AG04450 (cell line): ENCODE data around the gene CRYGN. TPM values are rescaled to one million over a fixed set of nuclear protein-coding genes. Genes with fewer than 3 reads are reported as not detected.

ENCODE experiments used
- CTCF ChIA-PET: fragments of 300-600, 350-600 bp; formaldehyde crosslinking; extraction: SDS; loops from one replicate; lab custom pipeline; 2022; ENCODE audit warnings: antibody characterized with exemption, inconsistent platforms; lab: Charles Lee
- POLR2A ChIA-PET: fragments of 350-600 bp; formaldehyde crosslinking; extraction: SDS; loops from one replicate; lab custom pipeline; 2021; ENCODE audit warnings: antibody characterized with exemption, inconsistent platforms; lab: Yijun Ruan, JAX
- DNase-seq: peaks from one replicate; pipeline ENCODE4 v3.0.0-alpha.2; 2011; ENCODE audit warnings: low read depth, low spot score
- H3K27ac ChIP-seq: one replicate; pipeline ENCODE4 v1.5.1; 2012; ENCODE audit warnings: low read depth, low read length, control low read depth
- H3K27me3 ChIP-seq: one replicate; pipeline ENCODE4 v1.6.0; 2012; ENCODE audit warnings: low read length; ENCODE audit not compliant: control insufficient read depth, insufficient read depth
- H3K4me3 ChIP-seq: 2 replicates; pipeline ENCODE4 v1.5.1; 2011; ENCODE audit warnings: mild to moderate bottlenecking, low read depth, low read length, control low read depth
- H3K9me3 ChIP-seq: 2 replicates; pipeline ENCODE4 v1.5.1; 2012; ENCODE audit warnings: low read length; ENCODE audit not compliant: control insufficient read depth, insufficient read depth
- CTCF ChIP-seq: IDR thresholded peaks from 2 replicates; pipeline ENCODE4 v1.5.1; 2011; ENCODE audit warnings: low read depth, low read length, control low read depth, inconsistent platforms
- polyA plus RNA-seq: library from polyadenylated mRNA; depleted of rRNA; stranded (reverse); fragments of >200 nt; gene quantifications from 2 replicates; pipeline ENCODE4 v1.2.3, GENCODE V29; 2011

The CRYGN gene
- polyA plus RNA-seq, 1 experiment = not detected

GRCh38 chr7:151453326-151453791 is 13.4 kb upstream of the CRYGN start:
- ChIA-PET CTCF (no interaction called here), POLR2A (no interaction called here)
- Histone ChIP-seq H3K27me3 (peaks cover 4% of the 10 kb centered on the region), H3K4me3 (no peak overlapping the region), H3K27ac (no peak overlapping the region), H3K9me3 (no peaks in the 10 kb centered on the region; the same call in 1 of the 2 replicates)
- no peak for TF ChIP-seq CTCF
- no peak for DNase-seq

- peaks cover 4% of the 10 kb centered on the region for H3K27me3 ChIP-seq
- H3K4me3 ChIP-seq = no peak overlapping the region
- DNase-seq = no peak
- no peaks in the 10 kb centered on the region; the same call in 1 of the 2 replicates for H3K9me3 ChIP-seq
- TF ChIP-seq CTCF = no peak
- POLR2A ChIA-PET = no interaction called here
- H3K27ac ChIP-seq = no peak overlapping the region
- CTCF ChIA-PET = no interaction called here
Measured at GRCh38 chr7:151452680-151453325, 12.9 kb upstream of the CRYGN start.

- CTCF ChIA-PET = interaction anchor here (1.2 to 4.1 kb wide), 3 partner anchors 9 to 101 kb away, joined by 6 to 31 read pairs (median 7); no protein-coding TSS in a partner anchor
- H3K4me3 ChIP-seq = no peak overlapping the region
- no peak for DNase-seq
- POLR2A ChIA-PET = no interaction called here
- no peaks in the 10 kb centered on the region; the same call in 1 of the 2 replicates for H3K9me3 ChIP-seq
- H3K27ac ChIP-seq = no peak overlapping the region
- peaks cover 4% of the 10 kb centered on the region for H3K27me3 ChIP-seq
- TF ChIP-seq CTCF = no peak
Measured at GRCh38 chr7:151451626-151452571, 12.0 kb upstream of the CRYGN start.

- POLR2A ChIA-PET = interaction anchor here (0.6 kb wide), 1 partner anchor 90 kb away, joined by 4 read pairs; no protein-coding TSS in a partner anchor
- Histone ChIP-seq H3K27me3 (peaks cover 4% of the 10 kb centered on the region), H3K9me3 (no peaks in the 10 kb centered on the region; the same call in 1 of the 2 replicates), H3K4me3 (no peak overlapping the region), H3K27ac (no peak overlapping the region)
- no peak for TF ChIP-seq CTCF
- DNase-seq = no peak
- CTCF ChIA-PET = interaction anchor here (0.6 to 4.1 kb wide), 8 partner anchors 10 to 441 kb away, joined by 3 to 34 read pairs (median 6); partner anchors contain the start of genes CRYGN and NUB1
Measured at GRCh38 chr7:151451156-151451555, 11.2 kb upstream of the CRYGN start.
